GM18502 (cell line): ENCODE measurements around the gene CATSPERD.
"Not testable (repeated sequence)": the region's sequence is repeated elsewhere in the genome, so short reads cannot be mapped to it uniquely, and the experiment has no call there.

Experiments used
- ATAC-seq: cut with Tn5 transposase; IDR thresholded peaks from one replicate; pipeline ENCODE4 v1.9.1; 2021; ENCODE audit warnings: mild to moderate bottlenecking; ENCODE audit not compliant: unreplicated experiment, poor library complexity

CATSPERD gene

GRCh38 chr19:5697022-5697889 is 23.2 kb upstream of the CATSPERD start:
- no peak for ATAC-seq

- no peak for ATAC-seq
Measured at GRCh38 chr19:5697890-5698634, 22.4 kb upstream of the CATSPERD start.

- ATAC-seq: no peak
Measured at GRCh38 chr19:5698635-5699422, 21.6 kb upstream of the CATSPERD start.

- ATAC-seq: no peak
Measured at GRCh38 chr19:5700455-5701092, 19.9 kb upstream of the CATSPERD start.

GRCh38 chr19:5702053-5702410 is 18.4 kb upstream of the CATSPERD start:
- ATAC-seq: not testable (repeated sequence)

- no peak for ATAC-seq
Measured at GRCh38 chr19:5703819-5704818, 16.3 kb upstream of the CATSPERD start.

GRCh38 chr19:5705552-5705951 is 14.9 kb upstream of the CATSPERD start:
- no peak for ATAC-seq

- no peak for ATAC-seq
Measured at GRCh38 chr19:5706876-5707573, 13.4 kb upstream of the CATSPERD start.

GRCh38 chr19:5707576-5708575 is 12.6 kb upstream of the CATSPERD start:
- ATAC-seq: no peak

GRCh38 chr19:5711025-5711424 is 9.4 kb upstream of the CATSPERD start:
- no peak for ATAC-seq

GRCh38 chr19:5711713-5712161 is 8.7 kb upstream of the CATSPERD start:
- no peak for ATAC-seq

- ATAC-seq: no peak
Measured at GRCh38 chr19:5713228-5713627, 7.2 kb upstream of the CATSPERD start.

- ATAC-seq: no peak
Measured at GRCh38 chr19:5714816-5715215, 5.6 kb upstream of the CATSPERD start.

GRCh38 chr19:5717215-5717935 is 3.1 kb upstream of the CATSPERD start:
- ATAC-seq: no peak

- ATAC-seq: no peak
Measured at GRCh38 chr19:5718037-5718578, 2.3 kb upstream of the CATSPERD start.

- no peak for ATAC-seq
Measured at GRCh38 chr19:5718579-5719273, 1.7 kb upstream of the CATSPERD start.
